ENCODE data around the gene FGF22. TPM values are rescaled to one million over a fixed set of nuclear protein-coding genes. Genes with fewer than 3 reads are reported as not detected.

Gene FGF22
- total and polyA plus RNA-seq, 2 of the 13 experiments (the other 11 are each of a cell fraction or from before 2014, with no cell fraction given): 0.24 TPM; not detected in 1

DNA sequence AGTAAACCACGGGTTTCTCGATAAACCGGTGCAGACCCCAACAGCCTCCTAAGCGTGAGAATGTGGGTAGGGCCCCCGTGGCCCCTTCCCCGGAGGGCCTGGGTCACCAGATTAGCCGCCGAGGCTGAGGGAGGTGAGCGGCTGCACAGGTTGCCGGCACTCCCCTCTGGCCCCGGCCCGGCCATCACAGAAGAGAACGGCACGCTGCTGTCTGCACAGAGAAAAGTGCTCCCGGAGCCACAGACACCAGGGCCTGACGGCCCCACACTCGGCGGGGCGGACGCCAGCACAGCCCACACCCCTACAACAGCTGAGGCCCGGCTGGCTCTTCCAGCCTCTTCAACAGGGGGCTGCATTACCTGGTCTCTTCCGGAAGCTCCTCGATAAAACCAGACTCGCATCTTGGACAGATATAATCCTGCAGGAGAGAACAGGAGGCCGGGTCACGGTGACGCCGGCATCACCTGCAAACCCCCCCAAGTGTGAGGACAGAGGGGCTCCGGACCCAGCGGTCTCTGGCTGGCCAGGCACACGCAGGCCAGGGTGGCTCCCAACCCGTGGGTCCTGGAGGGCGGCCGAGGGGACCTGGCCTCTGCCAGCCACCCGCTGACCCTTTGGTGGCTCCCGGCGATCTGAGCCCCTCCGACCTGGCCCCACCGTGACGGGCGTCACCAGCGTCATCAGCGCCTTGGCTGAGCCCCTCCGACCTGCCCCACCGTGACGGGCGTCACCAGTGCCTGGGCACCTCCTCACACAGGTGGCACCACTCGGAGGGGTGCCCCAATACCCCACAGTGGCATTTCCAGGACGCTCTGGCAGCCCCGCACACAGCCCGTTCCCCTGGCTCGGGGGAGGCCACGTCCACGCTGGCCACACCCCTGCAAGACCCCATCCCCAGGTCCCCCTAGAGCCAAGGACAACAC is 13.0 kb downstream of the FGF22 start:
- H3K27me3 ChIP-seq (ENCODE audit: control insufficient read depth in 1 of 2, insufficient read depth in 2 of 2, low read length in 2 of 2): no peaks in the 10 kb centered on the region
- BruUV-seq (replicated peaks): no TSS peak
- DNase-seq (ENCODE audit: low spot score) (no peak), FAIRE-seq (no peak), ATAC-seq (no peak)
- CTCF ChIA-PET (ENCODE audit: low intra/inter-chr PET ratio, low total read pairs): no interaction called here
- in situ Hi-C loops (cut with HindIII; ENCODE audit: extremely low pct_ligation_motif_present, low pct_unique_long_range_greater_than_20kb): no loop called here
- no peak overlapping the region for H3K9ac ChIP-seq (ENCODE audit: insufficient read depth, low read depth, low read length)
- H2AFZ ChIP-seq (ENCODE audit: low read length): no peak overlapping the region
- WGBS (ENCODE audit: low lambda C conversion rate): 93% methylated on average over 16 of the region's 54 CpGs
- no peak overlapping the region for H3K4me2 ChIP-seq (ENCODE audit: low read depth, low read length)
- intact Hi-C loops (cut with micrococcal nuclease; ENCODE audit: unreplicated experiment): no loop called here
- POLR2A ChIA-PET: no interaction called here
- peaks cover 13% of the 10 kb centered on the region for H3K4me1 ChIP-seq (ENCODE audit: insufficient read depth, low read length)
- TF ChIP-seq, protein P1, sequence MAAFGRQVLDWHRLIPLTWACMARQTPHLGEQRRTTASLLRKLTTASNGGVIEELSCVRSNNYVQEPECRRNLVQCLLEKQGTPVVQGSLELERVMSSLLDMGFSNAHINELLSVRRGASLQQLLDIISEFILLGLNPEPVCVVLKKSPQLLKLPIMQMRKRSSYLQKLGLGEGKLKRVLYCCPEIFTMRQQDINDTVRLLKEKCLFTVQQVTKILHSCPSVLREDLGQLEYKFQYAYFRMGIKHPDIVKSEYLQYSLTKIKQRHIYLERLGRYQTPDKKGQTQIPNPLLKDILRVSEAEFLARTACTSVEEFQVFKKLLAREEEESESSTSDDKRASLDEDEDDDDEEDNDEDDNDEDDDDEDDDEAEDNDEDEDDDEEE (CRISPR knock-in tag; IDR thresholded peaks at IDR 0.05): no peak
- peak; percentile 49 for TF ChIP-seq RBFOX2 (IDR thresholded peaks at IDR 0.05; ENCODE audit: low read depth, low read length)
- TF ChIP-seq POLR2A (IDR thresholded peaks at IDR 0.05; ENCODE audit: insufficient read depth in 1 of 2, low read depth in 2 of 2, low read length in 2 of 2): 0 out of 4 replicates have a peak, but pooled peaks of 1 of the 2 experiments have one; percentile 22
- peak; percentile 14 for TF ChIP-seq AGO2 (optimal IDR thresholded peaks at IDR 0.05; ENCODE audit: low read depth, low read length)
- H3K4me3 ChIP-seq (replicated peaks in 1 of 3; ENCODE audit: insufficient read depth in 1 of 3, low read depth in 2 of 3, low read length in 3 of 3): no peak overlapping the region
- H3K36me3 ChIP-seq (replicated peaks in 1 of 2; ENCODE audit: control insufficient read depth in 1 of 2, insufficient read depth in 2 of 2, low read length in 2 of 2): peaks cover 34 to 67% of the 10 kb centered on the region in 2 experiments; a peak in 4 of 5 replicates
- peaks cover 60% of the 10 kb centered on the region for H4K20me1 ChIP-seq (ENCODE audit: insufficient read depth, low read length)
- H3K9me3 ChIP-seq (ENCODE audit: low read length): no peaks in the 10 kb centered on the region
- H3K79me2 ChIP-seq (ENCODE audit: insufficient read depth, low read length): peaks cover 53% of the 10 kb centered on the region
- H3K27ac ChIP-seq (ENCODE audit: extremely low read length, insufficient read depth, low read length): no peak overlapping the region

DNA sequence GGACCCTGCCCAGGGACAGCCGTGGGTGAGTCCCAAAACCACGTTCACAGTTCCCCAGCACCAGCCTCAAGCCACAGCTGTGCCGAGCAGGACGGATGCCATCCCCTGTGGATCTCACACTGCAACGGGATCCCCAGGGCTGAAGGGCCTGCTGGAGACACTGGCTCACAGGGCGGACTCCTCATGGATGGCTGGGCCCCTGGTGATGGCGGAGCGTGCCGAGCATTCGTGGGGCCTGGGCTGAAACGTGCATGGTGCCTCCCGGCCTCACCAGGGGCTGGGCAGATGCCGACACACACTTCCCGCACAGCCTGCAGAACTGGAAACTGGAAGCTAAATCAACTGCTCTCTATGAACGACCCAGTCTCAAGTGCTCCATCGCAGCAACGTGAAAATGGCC is 13.7 kb downstream of the FGF22 start:
- Histone ChIP-seq H3K36me3 (replicated peaks in 1 of 2; ENCODE audit: control insufficient read depth in 1 of 2, insufficient read depth in 2 of 2, low read length in 2 of 2) (peaks cover 31 to 71% of the 10 kb centered on the region in 2 experiments), H3K4me2 (ENCODE audit: low read depth, low read length) (no peak overlapping the region), H2AFZ (ENCODE audit: low read length) (no peak overlapping the region), H3K27ac (ENCODE audit: extremely low read length, insufficient read depth, low read length) (no peak overlapping the region), H3K4me1 (ENCODE audit: insufficient read depth, low read length) (peaks cover 20% of the 10 kb centered on the region), H3K9me3 (ENCODE audit: low read length) (no peaks in the 10 kb centered on the region), H3K9ac (ENCODE audit: insufficient read depth, low read depth, low read length) (no peak overlapping the region), H3K27me3 (ENCODE audit: control insufficient read depth in 1 of 2, insufficient read depth in 2 of 2, low read length in 2 of 2) (no peaks in the 10 kb centered on the region), H3K79me2 (ENCODE audit: insufficient read depth, low read length) (peaks cover 60% of the 10 kb centered on the region), H4K20me1 (ENCODE audit: insufficient read depth, low read length) (peaks cover 67% of the 10 kb centered on the region), H3K4me3 (replicated peaks in 1 of 3; ENCODE audit: insufficient read depth in 1 of 3, low read depth in 2 of 3, low read length in 3 of 3) (no peak overlapping the region)
- intact Hi-C loops (cut with micrococcal nuclease; ENCODE audit: unreplicated experiment) (no loop called here), in situ Hi-C loops (cut with HindIII; ENCODE audit: extremely low pct_ligation_motif_present, low pct_unique_long_range_greater_than_20kb) (no loop called here)
- ChIA-PET CTCF (ENCODE audit: low intra/inter-chr PET ratio, low total read pairs) (no interaction called here), POLR2A (no interaction called here)
- no TSS peak for BruUV-seq (replicated peaks)
- ATAC-seq (no peak), FAIRE-seq (no peak), DNase-seq (ENCODE audit: low spot score) (no peak)
- 100% methylated on average over 3 of the region's 17 CpGs for WGBS (ENCODE audit: low lambda C conversion rate)
- no peak for TF ChIP-seq MIER2 (CRISPR knock-in tag; IDR thresholded peaks at IDR 0.05)
- TF ChIP-seq TBP (CRISPR knock-in tag; IDR thresholded peaks at IDR 0.05): no peak
- TF ChIP-seq ZNF180 (CRISPR knock-in tag; IDR thresholded peaks at IDR 0.05; ENCODE audit: borderline replicate concordance, low read depth): no peak
- no peak for TF ChIP-seq ZNF772 (CRISPR knock-in tag; IDR thresholded peaks at IDR 0.05)
- no peak for TF ChIP-seq AHR (CRISPR knock-in tag; IDR thresholded peaks at IDR 0.05)
- no peak for TF ChIP-seq THYN1 (CRISPR knock-in tag; IDR thresholded peaks at IDR 0.05; ENCODE audit: borderline replicate concordance, low read depth)
- no peak; the same call in 1 of the 2 replicates for TF ChIP-seq AKAP8 (CRISPR knock-in tag; IDR thresholded peaks at IDR 0.05)
- TF ChIP-seq, protein P2, sequence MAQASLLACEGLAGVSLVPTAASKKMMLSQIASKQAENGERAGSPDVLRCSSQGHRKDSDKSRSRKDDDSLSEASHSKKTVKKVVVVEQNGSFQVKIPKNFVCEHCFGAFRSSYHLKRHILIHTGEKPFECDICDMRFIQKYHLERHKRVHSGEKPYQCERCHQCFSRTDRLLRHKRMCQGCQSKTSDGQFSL (CRISPR knock-in tag; IDR thresholded peaks at IDR 0.05): no peak
- TF ChIP-seq, protein P3, sequence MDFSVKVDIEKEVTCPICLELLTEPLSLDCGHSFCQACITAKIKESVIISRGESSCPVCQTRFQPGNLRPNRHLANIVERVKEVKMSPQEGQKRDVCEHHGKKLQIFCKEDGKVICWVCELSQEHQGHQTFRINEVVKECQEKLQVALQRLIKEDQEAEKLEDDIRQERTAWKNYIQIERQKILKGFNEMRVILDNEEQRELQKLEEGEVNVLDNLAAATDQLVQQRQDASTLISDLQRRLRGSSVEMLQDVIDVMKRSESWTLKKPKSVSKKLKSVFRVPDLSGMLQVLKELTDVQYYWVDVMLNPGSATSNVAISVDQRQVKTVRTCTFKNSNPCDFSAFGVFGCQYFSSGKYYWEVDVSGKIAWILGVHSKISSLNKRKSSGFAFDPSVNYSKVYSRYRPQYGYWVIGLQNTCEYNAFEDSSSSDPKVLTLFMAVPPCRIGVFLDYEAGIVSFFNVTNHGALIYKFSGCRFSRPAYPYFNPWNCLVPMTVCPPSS (IDR thresholded peaks at IDR 0.05): no peak
- TF ChIP-seq NFIC (IDR thresholded peaks at IDR 0.05; ENCODE audit: low read length): no peak
- TF ChIP-seq, protein P4, sequence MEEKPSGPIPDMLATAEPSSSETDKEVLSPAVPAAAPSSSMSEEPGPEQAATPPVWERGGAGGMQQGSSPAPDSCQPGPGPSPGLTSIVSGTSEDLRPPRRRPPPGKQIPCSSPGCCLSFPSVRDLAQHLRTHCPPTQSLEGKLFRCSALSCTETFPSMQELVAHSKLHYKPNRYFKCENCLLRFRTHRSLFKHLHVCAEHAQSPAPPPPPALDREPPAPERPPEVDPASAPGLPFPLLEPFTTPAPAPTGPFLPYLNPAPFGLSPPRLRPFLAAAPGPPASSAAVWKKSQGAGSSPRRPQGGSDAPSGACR (CRISPR knock-in tag; IDR thresholded peaks at IDR 0.05): no peak
